ENCODE results near the gene ATOSA. TPM values are rescaled to one million over a fixed set of nuclear protein-coding genes. Genes with fewer than 3 reads are reported as not detected.

The ATOSA gene
- 29.0 TPM for total RNA-seq

- ATAC-seq, result peak; percentile 88
- DNase-seq (ENCODE audit: low spot score), result peak; percentile 95
Observed at GRCh38 chr15:52679232-52680040, at the start of gene ATOSA. ATOSA (minus strand) TSS chr15:52679388; CDS start chr15:52678021, 1,367 bp downstream.

- no peak for ATAC-seq
- DNase-seq (ENCODE audit: low spot score), result no peak
Observed at GRCh38 chr15:52728899-52729298, 49.7 kb upstream of the ATOSA start.

GRCh38 chr15:52727815-52728214, 48.6 kb upstream of the ATOSA start:
- DNase-seq (ENCODE audit: low spot score), result no peak
- no peak for ATAC-seq

- DNase-seq (ENCODE audit: low spot score), result no peak
Observed at GRCh38 chr15:52726195-52726594, 47.0 kb upstream of the ATOSA start.

GRCh38 chr15:52718551-52718950, 39.4 kb upstream of the ATOSA start:
- ATAC-seq (no peak), DNase-seq (ENCODE audit: low spot score) (no peak)

More at GRCh38 chr15:52726195-52726594, 47.0 kb upstream of the ATOSA start:
- no peak for ATAC-seq

GRCh38 chr15:52717924-52718323, 38.7 kb upstream of the ATOSA start:
- ATAC-seq (peak; percentile 85), DNase-seq (ENCODE audit: low spot score) (no peak)

- no peak for ATAC-seq
- no peak for DNase-seq (ENCODE audit: low spot score)
Observed at GRCh38 chr15:52717481-52717880, 38.3 kb upstream of the ATOSA start.

- ATAC-seq (no peak), DNase-seq (ENCODE audit: low spot score) (no peak)
Observed at GRCh38 chr15:52716536-52716935, 37.3 kb upstream of the ATOSA start.

GRCh38 chr15:52715411-52715810, 36.2 kb upstream of the ATOSA start:
- ATAC-seq (no peak), DNase-seq (ENCODE audit: low spot score) (no peak)

- ATAC-seq, result no peak
Observed at GRCh38 chr15:52714968-52715367, 35.8 kb upstream of the ATOSA start.

GRCh38 chr15:52710708-52711389, 31.7 kb upstream of the ATOSA start:
- no peak for DNase-seq (ENCODE audit: low spot score)

More at GRCh38 chr15:52714968-52715367, 35.8 kb upstream of the ATOSA start:
- DNase-seq (ENCODE audit: low spot score), result no peak

GRCh38 chr15:52710050-52710707, 31.0 kb upstream of the ATOSA start:
- ATAC-seq, result no peak

More at GRCh38 chr15:52710708-52711389, 31.7 kb upstream of the ATOSA start:
- ATAC-seq, result no peak

GRCh38 chr15:52709187-52709981, 30.2 kb upstream of the ATOSA start:
- peak; percentile 95 for ATAC-seq
- peak; percentile 87 for DNase-seq (ENCODE audit: low spot score)

More at GRCh38 chr15:52710050-52710707, 31.0 kb upstream of the ATOSA start:
- no peak for DNase-seq (ENCODE audit: low spot score)

- ATAC-seq (no peak), DNase-seq (ENCODE audit: low spot score) (no peak)
Observed at GRCh38 chr15:52706091-52706490, 26.9 kb upstream of the ATOSA start.

- ATAC-seq (peak; percentile 64), DNase-seq (ENCODE audit: low spot score) (no peak)
Observed at GRCh38 chr15:52702390-52702789, 23.2 kb upstream of the ATOSA start.

- no peak for DNase-seq (ENCODE audit: low spot score)
- no peak for ATAC-seq
Observed at GRCh38 chr15:52699457-52699856, 20.3 kb upstream of the ATOSA start.

- ATAC-seq, result no peak
- no peak for DNase-seq (ENCODE audit: low spot score)
Observed at GRCh38 chr15:52698514-52698913, 19.3 kb upstream of the ATOSA start.

GRCh38 chr15:52697051-52697450, 17.9 kb upstream of the ATOSA start:
- ATAC-seq, result no peak
- no peak for DNase-seq (ENCODE audit: low spot score)

- no peak for ATAC-seq
- no peak for DNase-seq (ENCODE audit: low spot score)
Observed at GRCh38 chr15:52695154-52695553, 16.0 kb upstream of the ATOSA start.

GRCh38 chr15:52689562-52689961, 10.4 kb upstream of the ATOSA start:
- ATAC-seq (peak; percentile 78), DNase-seq (ENCODE audit: low spot score) (no peak)

GRCh38 chr15:52683580-52683979, 4.4 kb upstream of the ATOSA start:
- ATAC-seq (no peak), DNase-seq (ENCODE audit: low spot score) (no peak)
